Middle frontal gyrus (tissue), 1 donor: ENCODE data around the gene JDP2.

Experiments
- DNase-seq: peaks from one replicate; pipeline ENCODE4 v3.0.0-alpha.2; 2015; ENCODE audit warnings: low spot score; ENCODE audit errors: extremely low spot score

Gene JDP2

GRCh38 chr14:75514673-75515628 lies 87.1 kb downstream of the JDP2 start:
- DNase-seq = no peak

DNA sequence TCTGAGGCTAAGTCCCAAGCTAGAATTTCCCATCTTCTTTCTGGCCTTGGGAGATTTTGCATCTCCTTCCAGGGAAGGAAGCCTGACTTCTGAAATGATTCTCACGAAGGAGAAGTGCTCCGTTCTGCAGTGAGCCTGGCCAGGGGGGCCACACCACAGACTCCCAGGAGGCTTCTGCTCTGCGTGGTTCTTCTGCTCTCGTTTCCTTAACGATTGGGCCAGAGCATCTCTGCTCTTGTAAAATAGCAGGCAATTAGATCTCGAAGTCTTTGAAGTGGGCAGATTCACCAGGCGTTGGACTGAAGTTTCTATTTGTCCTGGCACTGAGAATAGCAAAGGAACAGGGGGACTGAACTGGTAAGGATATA lies 87.8 kb downstream of the JDP2 start:
- no peak for DNase-seq

GRCh38 chr14:75518625-75519024 lies 90.8 kb downstream of the JDP2 start:
- DNase-seq = no peak

- DNase-seq = no peak
Observed at GRCh38 chr14:75519394-75519793, 91.6 kb downstream of the JDP2 start.

DNA sequence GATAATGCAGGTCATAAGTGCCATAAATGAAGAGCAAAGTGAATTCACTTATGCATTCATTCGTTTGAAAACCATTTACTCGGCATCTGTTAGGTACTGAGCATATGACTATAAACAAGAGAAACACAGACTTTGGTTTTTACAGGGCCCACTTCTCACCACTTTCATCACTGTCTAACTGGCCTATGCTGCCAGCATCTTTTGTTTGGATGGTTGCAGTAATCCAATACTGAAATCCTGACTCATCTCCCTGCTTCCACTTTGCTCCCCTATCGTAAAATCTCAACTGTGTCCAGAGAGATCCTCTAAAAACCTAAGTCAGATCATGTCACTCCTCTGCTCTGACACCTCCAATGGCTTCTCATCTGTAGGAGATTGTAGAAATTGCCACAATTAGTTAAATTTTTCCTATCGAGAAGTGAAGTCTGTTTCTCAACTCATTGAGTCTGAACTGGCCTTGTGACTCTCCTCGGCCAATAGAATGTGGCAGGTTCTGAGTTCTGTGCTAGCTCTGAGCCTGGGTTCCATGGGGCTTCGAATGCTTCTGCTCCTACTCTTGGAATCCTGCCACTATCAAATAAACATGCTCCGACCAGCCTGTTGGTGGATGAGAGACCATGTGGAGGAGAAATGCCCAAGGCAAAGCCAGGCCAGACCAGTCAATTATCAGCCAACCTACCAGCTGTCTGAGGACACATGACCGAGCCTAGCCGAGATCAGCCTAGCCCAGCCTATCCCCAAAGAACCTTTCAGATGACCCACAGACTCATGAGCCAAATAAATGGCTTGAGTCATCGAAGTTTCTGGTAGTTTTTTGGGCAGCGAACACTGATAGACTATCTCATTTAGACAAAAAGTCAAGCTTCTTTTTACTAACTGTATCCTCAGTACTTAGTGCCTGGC lies 92.3 kb downstream of the JDP2 start:
- no peak for DNase-seq

DNA sequence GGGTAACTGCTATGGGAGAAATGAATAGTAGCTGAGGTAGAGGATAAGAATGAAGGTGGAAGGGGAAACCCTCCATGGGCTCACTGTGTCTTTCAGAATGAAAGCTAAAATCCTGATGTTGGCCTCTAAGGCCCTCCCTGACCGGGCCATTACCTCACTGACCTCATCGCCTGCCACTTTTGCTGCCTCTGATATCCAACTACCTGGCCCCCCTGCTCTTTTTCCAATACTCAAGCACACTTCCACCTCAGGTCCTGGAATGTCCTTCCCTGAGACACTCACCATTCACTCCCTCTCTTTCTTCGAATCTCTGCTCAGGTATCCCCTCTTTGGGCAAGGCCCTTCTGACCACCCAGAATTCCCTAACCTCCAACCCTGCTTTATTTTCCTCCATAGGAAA lies 93.0 kb downstream of the JDP2 start:
- DNase-seq = no peak

- DNase-seq = no peak
Observed at GRCh38 chr14:75521415-75522199, 93.8 kb downstream of the JDP2 start.

DNA sequence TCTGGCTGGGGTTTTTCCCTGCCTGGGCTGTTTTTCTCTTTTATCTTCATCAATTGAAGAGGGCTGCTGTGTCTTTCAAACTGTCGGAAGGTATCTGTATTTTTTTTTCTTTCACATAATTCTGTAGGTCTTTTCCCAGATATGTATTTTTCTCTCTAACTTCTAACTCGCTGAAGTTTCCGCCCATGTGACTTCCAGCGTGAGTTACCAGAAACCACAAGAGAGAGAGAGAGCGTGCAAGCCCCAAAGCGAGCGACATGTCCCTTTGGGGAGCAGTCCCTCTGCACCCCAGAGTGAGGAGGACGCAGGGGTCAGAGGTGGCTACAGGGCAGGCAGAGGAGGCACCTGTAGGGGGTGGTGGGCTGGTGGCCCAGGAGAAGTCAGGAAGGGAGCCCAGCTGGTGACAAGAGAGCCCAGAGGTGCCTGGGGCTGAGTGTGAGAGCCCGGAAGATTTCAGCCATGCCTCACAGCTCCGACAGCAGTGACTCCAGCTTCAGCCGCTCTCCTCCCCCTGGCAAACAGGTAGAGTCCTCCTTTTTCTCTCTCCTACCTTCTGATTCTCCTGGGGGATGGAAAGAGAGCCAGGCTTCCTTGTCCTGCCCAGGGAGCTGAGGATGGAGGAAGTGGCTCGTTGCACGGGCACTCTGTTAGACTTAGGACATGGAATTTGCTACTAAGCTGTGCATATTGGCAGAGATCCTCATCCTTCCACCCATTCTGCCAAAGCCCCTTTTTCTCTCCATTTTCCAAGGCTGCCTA lies 94.6 kb downstream of the JDP2 start, which contains the start of gene BATF:
Gene BATF (plus strand): TSS at position 246 of the 759 bp plus-strand sequence. CDS start 214 bp downstream, at position 460.
- no peak for DNase-seq

- no peak for DNase-seq
Observed at GRCh38 chr14:75522983-75523318, 95.1 kb downstream of the JDP2 start.
